Measurements from ENCODE around the gene B4GAT1.
A peak's percentile ranks its signal among the peaks of the same experiment; 100 is the strongest.

The B4GAT1 gene

GRCh38 chr11:66336234-66337102 is 11.0 kb downstream of the B4GAT1 start, which contains the start of gene RIN1:
RIN1 (minus strand) TSS chr11:66336434; CDS start chr11:66336402, 32 bp downstream.
- peak; percentile 93 for DNase-seq (ENCODE audit: low spot score)

GRCh38 chr11:66335531-66336233 is 11.7 kb downstream of the B4GAT1 start:
- peak; percentile 55 for DNase-seq (ENCODE audit: low spot score)

- DNase-seq (ENCODE audit: low spot score), result no peak
Measured at GRCh38 chr11:66334605-66335442, 12.6 kb downstream of the B4GAT1 start.

GRCh38 chr11:66333896-66334604 is 13.4 kb downstream of the B4GAT1 start:
- no peak for DNase-seq (ENCODE audit: low spot score)

GRCh38 chr11:66333220-66333877 is 14.1 kb downstream of the B4GAT1 start:
- no peak for DNase-seq (ENCODE audit: low spot score)

GRCh38 chr11:66332371-66333219 is 14.8 kb downstream of the B4GAT1 start:
- DNase-seq (ENCODE audit: low spot score), result no peak

- DNase-seq (ENCODE audit: low spot score), result no peak
Measured at GRCh38 chr11:66331542-66332370, 15.7 kb downstream of the B4GAT1 start.

GRCh38 chr11:66330931-66331330 is 16.5 kb downstream of the B4GAT1 start:
- DNase-seq (ENCODE audit: low spot score), result no peak

DNA sequence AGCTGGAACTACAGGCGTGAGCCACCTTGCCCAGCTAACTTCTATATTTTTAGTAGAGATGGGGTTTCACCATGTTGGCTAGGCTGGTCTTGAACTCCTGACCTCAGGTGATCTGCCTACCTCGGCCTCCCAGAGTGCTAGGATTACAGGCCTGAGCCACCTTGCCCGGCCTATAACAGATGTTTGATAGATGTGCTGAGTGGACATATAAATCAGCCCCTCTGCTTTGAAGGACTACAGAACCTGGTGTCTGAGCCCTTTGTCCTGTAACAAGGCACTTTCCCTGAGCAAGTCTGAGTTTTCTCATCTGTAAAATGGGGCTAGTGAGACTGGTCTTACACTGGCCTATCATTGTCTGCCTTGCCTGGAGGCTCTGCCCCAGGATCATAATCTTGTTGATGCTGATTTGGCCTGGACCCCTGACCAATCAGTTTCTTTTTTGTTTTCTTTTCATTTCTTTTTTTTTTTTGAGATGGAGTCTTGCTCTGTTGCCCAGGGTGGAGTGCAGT is 18.2 kb downstream of the B4GAT1 start:
- DNase-seq (ENCODE audit: low spot score), result no peak

GRCh38 chr11:66328302-66329144 is 18.9 kb downstream of the B4GAT1 start:
- DNase-seq (ENCODE audit: low spot score), result peak; percentile 77

- DNase-seq (ENCODE audit: low spot score), result no peak
Measured at GRCh38 chr11:66328031-66328301, 19.5 kb downstream of the B4GAT1 start.

GRCh38 chr11:66327171-66328030 is 20.0 kb downstream of the B4GAT1 start:
- peak; percentile 73 for DNase-seq (ENCODE audit: low spot score)

DNA sequence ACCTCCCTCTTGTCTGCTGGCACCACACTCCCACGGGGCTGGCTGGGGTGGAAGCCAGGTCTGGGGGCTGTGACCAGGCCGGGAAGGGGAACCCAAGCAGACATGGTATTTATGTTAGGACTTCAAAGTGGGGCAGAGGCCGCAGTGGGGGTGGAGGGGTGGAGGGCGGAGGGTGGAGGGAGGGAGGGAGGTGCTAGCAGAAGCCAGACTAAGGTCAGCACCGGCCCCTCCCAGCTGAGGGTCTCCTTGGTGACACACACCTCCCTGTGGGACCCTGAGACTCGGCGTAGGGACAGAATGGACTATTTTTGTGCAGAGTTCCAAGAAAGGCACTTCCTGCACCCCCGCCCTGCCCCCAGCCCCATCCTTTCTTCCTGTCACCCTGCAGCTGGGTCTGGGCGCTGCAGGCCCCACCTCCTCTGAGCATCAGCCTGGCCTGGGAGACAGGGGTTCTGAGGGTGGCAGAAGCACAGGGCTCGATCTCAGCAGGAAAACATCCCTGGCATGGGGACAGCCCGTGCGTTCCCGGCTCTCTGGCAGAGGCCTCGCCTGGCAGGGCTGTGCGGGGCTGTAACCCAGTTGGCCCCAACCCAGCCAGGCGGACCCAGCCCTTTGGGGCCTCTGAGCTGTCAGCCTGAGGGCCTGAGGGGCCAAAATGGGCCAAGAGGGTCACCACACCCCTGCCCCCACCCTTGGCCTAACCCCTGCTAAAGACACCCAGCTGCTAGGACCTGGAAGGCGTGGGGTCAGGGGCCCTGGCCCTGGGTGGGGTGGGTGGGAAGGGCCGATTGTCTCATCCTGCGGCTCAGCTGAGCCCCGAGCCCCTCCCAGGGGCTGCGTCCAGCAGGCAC is 20.9 kb downstream of the B4GAT1 start:
- peak; percentile 63 for DNase-seq (ENCODE audit: low spot score)

GRCh38 chr11:66325263-66325671 is 22.2 kb downstream of the B4GAT1 start:
- no peak for DNase-seq (ENCODE audit: low spot score)

DNA sequence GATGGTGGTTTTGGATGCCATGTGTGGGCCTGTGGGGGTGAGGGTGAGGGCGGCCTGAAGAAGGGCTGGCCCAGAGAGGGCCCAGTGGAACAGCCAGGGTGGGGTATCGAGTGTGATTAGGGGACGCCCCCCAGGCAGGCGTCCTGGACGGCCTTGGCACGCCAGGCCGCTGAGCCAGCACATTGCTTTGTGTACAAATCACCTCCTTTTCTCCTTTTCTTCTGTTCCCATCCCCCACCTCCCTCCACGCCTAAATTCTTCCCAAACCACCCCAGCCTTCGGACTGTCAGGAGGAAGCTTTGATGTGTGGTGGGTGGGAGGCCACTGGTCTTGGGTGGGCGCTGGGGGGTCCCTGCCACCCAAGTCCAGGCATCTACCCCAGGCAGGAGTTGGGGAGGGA is 22.8 kb downstream of the B4GAT1 start:
- DNase-seq (ENCODE audit: low spot score), result peak; percentile 50

- no peak for DNase-seq (ENCODE audit: low spot score)
Measured at GRCh38 chr11:66323684-66324083, 23.7 kb downstream of the B4GAT1 start.

All from AG20443 (cell line).